Measurements from ENCODE around the gene TWNK.
"Not testable (repeated sequence)": the region's sequence is repeated elsewhere in the genome, so short reads cannot be mapped to it uniquely, and the experiment has no call there.

Gene TWNK

DNA sequence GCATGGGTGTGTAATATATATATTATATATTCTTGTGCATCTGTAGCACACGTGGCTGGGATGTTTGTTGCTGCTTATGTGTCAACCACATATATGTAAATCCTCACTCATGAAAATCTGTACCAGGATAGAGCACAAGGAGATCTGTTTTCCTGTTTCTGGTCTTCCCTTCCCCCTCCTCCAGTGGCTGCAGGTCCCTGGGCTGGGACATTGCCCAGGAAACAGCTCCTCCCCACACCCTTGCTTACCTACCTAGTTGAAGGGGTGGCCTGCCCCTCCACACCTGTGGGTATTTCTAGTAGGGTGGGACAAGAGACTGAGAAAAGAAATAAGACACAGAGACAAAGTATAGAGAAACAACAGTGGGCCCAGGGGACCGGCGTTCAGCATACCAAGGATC lies 45.9 kb downstream of the TWNK start:
- Histone ChIP-seq H3K9me3 (ENCODE audit: insufficient read depth, low read length) (no peaks in the 10 kb centered on the region), H3K79me2 (ENCODE audit: low read length) (no peaks in the 10 kb centered on the region), H3K27ac (ENCODE audit: low read length) (no peak overlapping the region), H3K4me2 (ENCODE audit: low read length) (no peak overlapping the region), H3K4me3 (ENCODE audit: low read length) (no peak overlapping the region), H4K20me1 (ENCODE audit: insufficient read depth, low read length) (no peaks in the 10 kb centered on the region), H3K4me1 (ENCODE audit: low read length) (peaks cover 10% of the 10 kb centered on the region), H3K27me3 (ENCODE audit: low read depth, low read length) (peaks cover 24% of the 10 kb centered on the region), H2AFZ (ENCODE audit: low read depth, low read length) (no peak overlapping the region), H3K9ac (ENCODE audit: low read length) (no peak overlapping the region), H3K36me3 (replicated peaks; ENCODE audit: low read depth, low read length) (no peaks in the 10 kb centered on the region)
- TF ChIP-seq, protein P1, sequence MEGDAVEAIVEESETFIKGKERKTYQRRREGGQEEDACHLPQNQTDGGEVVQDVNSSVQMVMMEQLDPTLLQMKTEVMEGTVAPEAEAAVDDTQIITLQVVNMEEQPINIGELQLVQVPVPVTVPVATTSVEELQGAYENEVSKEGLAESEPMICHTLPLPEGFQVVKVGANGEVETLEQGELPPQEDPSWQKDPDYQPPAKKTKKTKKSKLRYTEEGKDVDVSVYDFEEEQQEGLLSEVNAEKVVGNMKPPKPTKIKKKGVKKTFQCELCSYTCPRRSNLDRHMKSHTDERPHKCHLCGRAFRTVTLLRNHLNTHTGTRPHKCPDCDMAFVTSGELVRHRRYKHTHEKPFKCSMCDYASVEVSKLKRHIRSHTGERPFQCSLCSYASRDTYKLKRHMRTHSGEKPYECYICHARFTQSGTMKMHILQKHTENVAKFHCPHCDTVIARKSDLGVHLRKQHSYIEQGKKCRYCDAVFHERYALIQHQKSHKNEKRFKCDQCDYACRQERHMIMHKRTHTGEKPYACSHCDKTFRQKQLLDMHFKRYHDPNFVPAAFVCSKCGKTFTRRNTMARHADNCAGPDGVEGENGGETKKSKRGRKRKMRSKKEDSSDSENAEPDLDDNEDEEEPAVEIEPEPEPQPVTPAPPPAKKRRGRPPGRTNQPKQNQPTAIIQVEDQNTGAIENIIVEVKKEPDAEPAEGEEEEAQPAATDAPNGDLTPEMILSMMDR (IDR thresholded peaks at IDR 0.05; ENCODE audit: low read depth, low read length), result no peak
- TF ChIP-seq EZH2phosphoT487 (IDR thresholded peaks at IDR 0.05; ENCODE audit: low read depth), result no peak

DNA sequence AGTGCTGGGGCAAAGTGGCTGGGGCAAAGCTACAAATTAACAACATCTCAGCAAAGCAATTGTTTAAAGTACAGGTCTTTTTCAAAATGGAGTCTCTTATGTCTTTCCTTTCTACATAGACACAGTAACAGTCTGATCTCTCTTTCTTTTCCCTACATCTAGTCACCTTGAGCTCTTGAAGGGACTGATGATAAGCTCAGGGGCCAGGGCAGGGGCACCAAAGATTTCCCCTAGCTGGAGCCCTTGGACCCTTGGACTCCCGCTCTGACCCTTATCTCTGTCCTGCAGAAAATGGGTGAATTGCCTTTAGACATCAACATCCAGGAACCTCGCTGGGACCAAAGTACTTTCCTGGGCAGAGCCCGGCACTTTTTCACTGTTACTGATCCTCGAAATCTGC lies 47.1 kb downstream of the TWNK start:
- not testable (repeated sequence) for H3K4me3 ChIP-seq (ENCODE audit: low read length); H3K9me3 ChIP-seq (ENCODE audit: insufficient read depth, low read length); H3K27ac ChIP-seq (ENCODE audit: low read length); H3K36me3 ChIP-seq (replicated peaks; ENCODE audit: low read depth, low read length); H4K20me1 ChIP-seq (ENCODE audit: insufficient read depth, low read length); H3K4me2 ChIP-seq (ENCODE audit: low read length); H2AFZ ChIP-seq (ENCODE audit: low read depth, low read length); H3K9ac ChIP-seq (ENCODE audit: low read length); H3K79me2 ChIP-seq (ENCODE audit: low read length)
- H3K27me3 ChIP-seq (ENCODE audit: low read depth, low read length), result peaks cover 16% of the 10 kb centered on the region
- peaks cover 10% of the 10 kb centered on the region for H3K4me1 ChIP-seq (ENCODE audit: low read length)

DNA sequence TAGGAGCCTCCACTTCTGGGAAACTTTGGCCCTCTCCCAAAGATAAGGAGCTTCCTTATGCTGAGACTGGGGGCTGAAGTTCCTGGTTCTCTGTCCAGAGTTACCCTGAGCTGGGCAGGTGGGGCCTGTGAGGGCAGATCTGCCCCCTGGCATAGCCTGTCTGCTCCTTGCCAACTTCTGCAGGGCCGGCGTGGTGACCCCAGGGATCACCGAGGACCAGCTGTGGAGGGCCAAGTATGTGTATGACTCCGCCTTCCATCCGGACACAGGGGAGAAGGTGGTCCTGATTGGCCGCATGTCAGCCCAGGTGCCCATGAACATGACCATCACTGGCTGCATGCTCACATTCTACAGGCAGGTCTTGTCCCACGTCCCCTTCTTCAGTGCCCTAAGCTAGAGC lies 48.0 kb downstream of the TWNK start:
- H3K4me1 ChIP-seq (ENCODE audit: low read length), result peaks cover 10% of the 10 kb centered on the region
- no peaks in the 10 kb centered on the region for H3K36me3 ChIP-seq (replicated peaks; ENCODE audit: low read depth, low read length)
- peaks cover 10% of the 10 kb centered on the region for H3K27me3 ChIP-seq (ENCODE audit: low read depth, low read length)
- H4K20me1 ChIP-seq (ENCODE audit: insufficient read depth, low read length), result no peaks in the 10 kb centered on the region
- H3K9me3 ChIP-seq (ENCODE audit: insufficient read depth, low read length), result no peaks in the 10 kb centered on the region
- no peak overlapping the region for H2AFZ ChIP-seq (ENCODE audit: low read depth, low read length)
- H3K9ac ChIP-seq (ENCODE audit: low read length), result no peak overlapping the region
- H3K4me3 ChIP-seq (ENCODE audit: low read length), result no peak overlapping the region
- TF ChIP-seq EZH2phosphoT487 (IDR thresholded peaks at IDR 0.05; ENCODE audit: low read depth), result no peak
- TF ChIP-seq, protein P1 (IDR thresholded peaks at IDR 0.05; ENCODE audit: low read depth, low read length), result no peak
- H3K27ac ChIP-seq (ENCODE audit: low read length), result no peak overlapping the region
- no peak overlapping the region for H3K4me2 ChIP-seq (ENCODE audit: low read length)
- no peaks in the 10 kb centered on the region for H3K79me2 ChIP-seq (ENCODE audit: low read length)

DNA sequence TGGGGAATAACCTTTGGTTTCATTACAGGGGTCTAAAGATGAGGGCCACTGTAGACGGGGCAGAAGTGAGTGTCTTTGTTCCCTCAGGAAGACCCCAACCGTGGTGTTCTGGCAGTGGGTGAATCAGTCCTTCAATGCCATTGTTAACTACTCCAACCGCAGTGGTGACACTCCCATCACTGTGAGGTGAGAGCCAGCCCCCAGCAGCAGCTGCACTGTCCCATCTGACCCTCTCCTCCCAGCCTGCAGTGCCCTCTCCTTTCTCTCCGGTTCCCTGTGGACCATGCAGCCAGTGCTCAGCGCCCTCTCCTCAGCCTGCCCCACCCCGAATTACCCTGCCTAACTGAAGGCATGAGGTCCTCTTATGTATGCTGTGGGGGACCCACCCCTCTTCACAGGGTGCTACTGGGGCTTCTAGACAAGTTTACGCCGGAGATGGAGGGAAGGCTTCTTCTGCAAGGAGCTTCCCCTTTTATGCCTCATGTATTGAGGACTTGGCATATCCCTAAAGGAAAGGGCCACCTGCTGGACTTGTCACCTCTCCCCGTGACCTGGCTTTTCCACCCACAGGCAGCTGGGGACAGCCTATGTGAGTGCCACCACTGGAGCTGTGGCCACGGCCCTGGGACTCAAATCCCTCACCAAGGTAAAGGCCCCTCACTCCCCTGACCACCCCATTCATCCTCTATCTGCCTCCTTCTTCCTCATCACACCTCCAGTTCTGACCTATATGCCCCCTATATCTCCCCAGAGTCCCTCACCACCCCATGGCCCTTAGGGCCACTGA lies 48.8 kb downstream of the TWNK start:
- Histone ChIP-seq H3K79me2 (ENCODE audit: low read length) (no peaks in the 10 kb centered on the region), H3K4me2 (ENCODE audit: low read length) (no peak overlapping the region), H4K20me1 (ENCODE audit: insufficient read depth, low read length) (no peaks in the 10 kb centered on the region), H3K9ac (ENCODE audit: low read length) (no peak overlapping the region), H3K9me3 (ENCODE audit: insufficient read depth, low read length) (no peaks in the 10 kb centered on the region), H3K27ac (ENCODE audit: low read length) (no peak overlapping the region), H3K36me3 (replicated peaks; ENCODE audit: low read depth, low read length) (no peaks in the 10 kb centered on the region), H2AFZ (ENCODE audit: low read depth, low read length) (no peak overlapping the region), H3K27me3 (ENCODE audit: low read depth, low read length) (peaks cover 10% of the 10 kb centered on the region), H3K4me3 (ENCODE audit: low read length) (no peak overlapping the region), H3K4me1 (ENCODE audit: low read length) (peaks cover 7% of the 10 kb centered on the region; the same call in 1 of the 2 replicates)
- no peak for TF ChIP-seq EZH2phosphoT487 (IDR thresholded peaks at IDR 0.05; ENCODE audit: low read depth)
- TF ChIP-seq, protein P1 (IDR thresholded peaks at IDR 0.05; ENCODE audit: low read depth, low read length), result no peak

Data from OCI-LY3 (cell line).